ENCODE results near the gene CAP2.

Gene CAP2

GRCh38 chr6:17588011-17588410 is 194.6 kb downstream of the CAP2 start:
- in situ Hi-C loops (cut with HindIII; ENCODE audit: low pct_ligation_motif_present, low sequenced_read_pairs) = no loop called here
- H3K27ac ChIP-seq = no peak overlapping the region
- no peak for TF ChIP-seq CTCF (IDR thresholded peaks at IDR 0.05; ENCODE audit: low read depth, low read length, missing control alignments)
- DNase-seq = no peak
- H3K36me3 ChIP-seq (replicated peaks) = no peaks in the 10 kb centered on the region
- no peaks in the 10 kb centered on the region for H3K27me3 ChIP-seq (replicated peaks)
- H3K4me3 ChIP-seq (ENCODE audit: low read depth, low read length) = no peak overlapping the region

GRCh38 chr6:17589406-17590096 is 196.2 kb downstream of the CAP2 start:
- DNase-seq = peak; percentile 82
- no peak overlapping the region for H3K27ac ChIP-seq
- in situ Hi-C loops (cut with HindIII; ENCODE audit: low pct_ligation_motif_present, low sequenced_read_pairs) = no loop called here

GRCh38 chr6:17591287-17591686 is 197.9 kb downstream of the CAP2 start:
- in situ Hi-C loops (cut with HindIII; ENCODE audit: low pct_ligation_motif_present, low sequenced_read_pairs) = no loop called here
- Histone ChIP-seq H3K27me3 (replicated peaks) (no peaks in the 10 kb centered on the region), H3K36me3 (replicated peaks) (no peaks in the 10 kb centered on the region), H3K27ac (no peak overlapping the region), H3K4me3 (ENCODE audit: low read depth, low read length) (no peak overlapping the region)
- no peak for TF ChIP-seq CTCF (IDR thresholded peaks at IDR 0.05; ENCODE audit: low read depth, low read length, missing control alignments)
- no peak for DNase-seq

More at GRCh38 chr6:17589406-17590096, 196.2 kb downstream of the CAP2 start:
- Histone ChIP-seq H3K4me3 (ENCODE audit: low read depth, low read length) (no peak overlapping the region), H3K27me3 (replicated peaks) (no peaks in the 10 kb centered on the region), H3K36me3 (replicated peaks) (no peaks in the 10 kb centered on the region)
- TF ChIP-seq CTCF (IDR thresholded peaks at IDR 0.05; ENCODE audit: low read depth, low read length, missing control alignments) = no peak

GRCh38 chr6:17593246-17593645 is 199.9 kb downstream of the CAP2 start:
- no peak overlapping the region for H3K27ac ChIP-seq
- no peaks in the 10 kb centered on the region for H3K36me3 ChIP-seq (replicated peaks)

GRCh38 chr6:17596085-17596484 is 202.7 kb downstream of the CAP2 start:
- no peak for TF ChIP-seq CTCF (IDR thresholded peaks at IDR 0.05; ENCODE audit: low read depth, low read length, missing control alignments)
- no peaks in the 10 kb centered on the region for H3K27me3 ChIP-seq (replicated peaks)
- DNase-seq = no peak
- in situ Hi-C loops (cut with HindIII; ENCODE audit: low pct_ligation_motif_present, low sequenced_read_pairs) = no loop called here
- no peaks in the 10 kb centered on the region for H3K36me3 ChIP-seq (replicated peaks)
- H3K4me3 ChIP-seq (ENCODE audit: low read depth, low read length) = no peak overlapping the region
- H3K27ac ChIP-seq = no peak overlapping the region

More at GRCh38 chr6:17593246-17593645, 199.9 kb downstream of the CAP2 start:
- in situ Hi-C loops (cut with HindIII; ENCODE audit: low pct_ligation_motif_present, low sequenced_read_pairs) = no loop called here
- DNase-seq = no peak
- TF ChIP-seq CTCF (IDR thresholded peaks at IDR 0.05; ENCODE audit: low read depth, low read length, missing control alignments) = no peak
- Histone ChIP-seq H3K27me3 (replicated peaks) (no peaks in the 10 kb centered on the region), H3K4me3 (ENCODE audit: low read depth, low read length) (no peak overlapping the region)

Data from brain microvascular endothelial cell (primary cell).